Mesodermal cell (in vitro differentiated cells): ENCODE measurements around the gene MOB3C.
"Not testable (repeated sequence)": the region's sequence is repeated elsewhere in the genome, so short reads cannot be mapped to it uniquely, and the experiment has no call there.

Source experiments
- H3K27ac ChIP-seq: 2 replicates; pipeline ENCODE4 v1.7.0; 2013; ENCODE audit warnings: mild to moderate bottlenecking, low read depth, low read length, moderate library complexity; ENCODE audit not compliant: severe bottlenecking
- H3K36me3 ChIP-seq: 2 replicates; pipeline ENCODE4 v1.7.1; 2013; ENCODE audit warnings: mild to moderate bottlenecking, low read length, moderate library complexity; ENCODE audit not compliant: control insufficient read depth, insufficient read depth
- H3K4me1 ChIP-seq: one replicate; pipeline ENCODE4 v1.7.1; 2013; ENCODE audit warnings: mild to moderate bottlenecking, low read length; ENCODE audit not compliant: insufficient read depth, control insufficient read depth, poor library complexity, severe bottlenecking
- H3K4me3 ChIP-seq: 2 replicates; pipeline ENCODE4 v1.7.0; 2013; ENCODE audit warnings: low read length, control low read depth, mild to moderate bottlenecking; ENCODE audit not compliant: insufficient read depth, poor library complexity, severe bottlenecking; ENCODE audit errors: extremely low read depth
- H3K9me3 ChIP-seq: 2 replicates; pipeline ENCODE4 v1.7.1; 2013; ENCODE audit warnings: mild to moderate bottlenecking, low read length, moderate library complexity; ENCODE audit not compliant: control insufficient read depth
- WGBS, 2 experiments: methylation state at CpG; one replicate each; pipeline ENCODE4 v1.1.5; 2013; ENCODE audit warnings: missing lambda C conversion rate in 2 of 2; ENCODE audit not compliant: insufficient coverage in 2 of 2; 5-methylcytosine and 5-hydroxymethylcytosine counted together

The MOB3C gene

DNA sequence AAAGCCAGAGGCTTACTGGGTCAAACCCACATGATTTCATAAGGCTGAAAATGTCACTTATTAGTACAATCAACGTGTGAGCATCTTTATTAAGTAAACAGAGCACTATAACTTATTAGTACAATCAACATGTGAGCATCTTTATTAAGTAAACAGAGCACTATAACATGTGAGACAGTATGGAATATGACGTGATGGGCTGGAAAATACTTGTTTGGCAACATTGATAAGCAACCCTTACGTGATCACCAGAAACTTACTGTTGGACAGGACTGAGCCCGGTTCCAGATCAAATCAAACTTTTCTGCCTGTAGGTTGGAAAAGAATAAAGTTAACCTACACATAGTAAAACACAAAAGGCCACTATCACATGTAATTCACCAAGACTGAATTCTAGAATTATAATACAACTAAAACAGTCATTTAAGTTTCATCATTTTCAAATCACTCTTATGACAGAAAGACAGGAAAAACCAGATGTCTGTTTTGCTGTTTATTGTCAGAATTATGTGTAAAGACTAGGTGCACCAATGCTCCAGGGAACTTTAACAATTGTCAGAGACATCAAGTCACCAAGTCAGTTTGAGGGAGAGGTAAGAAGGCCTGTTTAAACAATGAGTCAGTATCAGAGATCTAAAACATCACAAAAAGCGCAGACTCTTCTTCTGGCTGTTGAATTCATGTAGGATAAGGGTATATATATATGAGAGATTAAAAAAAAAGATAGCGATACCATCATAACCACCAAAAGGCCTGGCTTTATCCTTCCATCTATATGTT, 35.9 kb upstream of the MOB3C start:
- H3K4me3 ChIP-seq = no peak overlapping the region
- no peak overlapping the region for H3K27ac ChIP-seq
- 100% methylated on average over 2 of the region's 6 CpGs for WGBS, 2 experiments
- no peaks in the 10 kb centered on the region for H3K4me1 ChIP-seq
- H3K36me3 ChIP-seq = peaks cover 65% of the 10 kb centered on the region
- peaks cover 13% of the 10 kb centered on the region for H3K9me3 ChIP-seq

- WGBS, 2 experiments = no CpG with 5 or more reads among the region's 3 CpGs
- H3K4me3 ChIP-seq, H3K27ac ChIP-seq, H3K4me1 ChIP-seq: not testable (repeated sequence)
- Histone ChIP-seq H3K36me3 (peaks cover 59% of the 10 kb centered on the region), H3K9me3 (peaks cover 13% of the 10 kb centered on the region)
Observed at GRCh38 chr1:46651152-46651551, 34.5 kb upstream of the MOB3C start.

- Histone ChIP-seq H3K36me3 (peaks cover 53% of the 10 kb centered on the region), H3K27ac (no peak overlapping the region), H3K4me3 (no peak overlapping the region), H3K4me1 (no peaks in the 10 kb centered on the region), H3K9me3 (peaks cover 13% of the 10 kb centered on the region)
- WGBS, 2 experiments = 90 to 100% methylated on average over 1 to 2 of the region's 3 CpGs
Observed at GRCh38 chr1:46650491-46650890, 33.9 kb upstream of the MOB3C start.

GRCh38 chr1:46649764-46650163, 33.2 kb upstream of the MOB3C start:
- Histone ChIP-seq H3K9me3 (peaks cover 13% of the 10 kb centered on the region), H3K27ac (no peak overlapping the region), H3K4me1 (no peaks in the 10 kb centered on the region), H3K36me3 (peaks cover 48% of the 10 kb centered on the region), H3K4me3 (no peak overlapping the region)
- WGBS, 2 experiments = 88 to 95% methylated on average over 2 of the region's 2 CpGs

DNA sequence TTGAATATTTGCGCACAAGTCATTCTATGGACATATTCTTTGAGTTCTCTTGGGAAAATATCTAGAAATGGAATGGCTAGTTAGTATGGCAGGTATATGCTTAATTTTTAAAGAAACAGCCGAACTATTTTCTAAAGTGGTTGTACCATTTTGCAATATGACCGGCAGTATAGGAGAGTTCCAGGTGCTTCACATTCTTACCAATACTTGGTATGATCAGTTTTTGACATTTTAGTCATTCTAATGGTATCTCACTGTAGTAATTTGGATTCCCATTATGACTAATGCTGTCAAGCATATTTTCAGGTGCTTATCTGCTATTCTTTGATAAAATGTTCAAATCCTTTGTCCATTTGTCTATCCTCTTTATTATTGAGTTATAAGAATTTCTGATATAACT, 31.0 kb upstream of the MOB3C start:
- Histone ChIP-seq H3K27ac (no peak overlapping the region), H3K36me3 (peaks cover 41% of the 10 kb centered on the region)
- 100% methylated on average over 1 to 2 of the region's 3 CpGs for WGBS, 2 experiments

DNA sequence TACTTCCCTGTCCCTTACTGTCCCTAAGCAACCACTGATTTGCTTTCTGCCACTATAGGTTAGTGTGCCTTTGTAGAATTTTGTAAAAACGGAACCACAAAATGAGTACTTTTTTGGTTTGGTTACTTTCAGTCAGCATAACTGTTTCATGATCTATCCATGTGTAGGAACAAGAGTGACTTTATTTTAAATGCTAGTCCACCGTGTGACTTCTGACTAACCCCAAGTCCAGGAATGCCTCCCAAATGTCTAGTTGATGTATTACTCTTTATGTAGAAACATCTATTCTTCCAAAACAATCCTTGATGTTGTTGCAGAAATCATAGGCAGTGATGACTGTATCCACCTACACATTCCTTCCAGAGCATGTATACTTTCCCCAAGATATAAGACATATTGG, 30.2 kb upstream of the MOB3C start:
- Histone ChIP-seq H3K36me3 (peaks cover 40% of the 10 kb centered on the region), H3K9me3 (peaks cover 13% of the 10 kb centered on the region), H3K27ac (no peak overlapping the region), H3K4me3 (no peak overlapping the region), H3K4me1 (no peaks in the 10 kb centered on the region)
- no CpG with 5 or more reads among the region's 2 CpGs for WGBS, 2 experiments

More for the DNA sequence above, 31.0 kb upstream of the MOB3C start:
- peaks cover 13% of the 10 kb centered on the region for H3K9me3 ChIP-seq
- no peaks in the 10 kb centered on the region for H3K4me1 ChIP-seq
- no peak overlapping the region for H3K4me3 ChIP-seq

- WGBS, 2 experiments = no CpG with 5 or more reads among the region's 1 CpG
- H3K4me3 ChIP-seq = no peak overlapping the region
- H3K27ac ChIP-seq = no peak overlapping the region
- H3K9me3 ChIP-seq = peaks cover 13% of the 10 kb centered on the region
- H3K4me1 ChIP-seq = no peaks in the 10 kb centered on the region
- peaks cover 40% of the 10 kb centered on the region for H3K36me3 ChIP-seq
Observed at GRCh38 chr1:46646331-46646730, 29.7 kb upstream of the MOB3C start.

GRCh38 chr1:46645815-46646214, 29.2 kb upstream of the MOB3C start:
- 93% methylated on average over 2 of the region's 4 CpGs; no CpG with 5 or more reads in 1 of the 2 experiments for WGBS, 2 experiments
- Histone ChIP-seq H3K9me3 (peaks cover 13% of the 10 kb centered on the region), H3K27ac (no peak overlapping the region), H3K4me1 (no peaks in the 10 kb centered on the region), H3K4me3 (no peak overlapping the region), H3K36me3 (peaks cover 40% of the 10 kb centered on the region)

GRCh38 chr1:46643368-46643775, 26.8 kb upstream of the MOB3C start:
- H3K9me3 ChIP-seq = no peaks in the 10 kb centered on the region
- peaks cover 20% of the 10 kb centered on the region for H3K36me3 ChIP-seq
- H3K4me1 ChIP-seq = no peaks in the 10 kb centered on the region
- no peak overlapping the region for H3K4me3 ChIP-seq
- H3K27ac ChIP-seq = no peak overlapping the region

DNA sequence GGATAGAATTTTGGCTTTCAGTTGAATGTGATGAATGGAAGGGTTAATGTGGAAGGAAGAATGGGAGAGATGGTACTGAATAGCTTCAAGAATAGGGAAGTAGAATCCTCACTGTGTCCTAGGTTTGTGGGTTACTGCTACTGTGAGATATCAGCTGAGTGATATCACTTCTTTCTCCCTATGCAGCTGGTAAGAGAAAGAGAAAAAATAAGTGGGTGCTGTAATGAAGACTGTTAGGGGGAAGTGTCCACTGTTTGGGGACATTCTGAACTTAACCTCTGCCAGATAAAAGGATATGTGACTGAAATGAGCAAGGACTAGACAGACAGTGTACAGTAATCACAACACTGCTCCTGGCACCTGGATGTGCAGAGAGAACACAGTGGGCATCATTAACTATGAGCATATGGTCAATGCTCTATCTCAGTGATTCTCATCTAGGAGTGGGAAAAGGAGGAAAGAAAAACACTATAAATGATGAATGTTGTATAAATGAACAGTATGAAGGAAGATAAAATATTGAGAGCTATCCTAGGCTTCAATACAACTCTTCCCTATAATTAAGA, 25.6 kb upstream of the MOB3C start:
- no peak overlapping the region for H3K27ac ChIP-seq
- no peaks in the 10 kb centered on the region for H3K9me3 ChIP-seq
- peaks cover 9% of the 10 kb centered on the region for H3K36me3 ChIP-seq
- no peak overlapping the region for H3K4me3 ChIP-seq
- H3K4me1 ChIP-seq = no peaks in the 10 kb centered on the region

GRCh38 chr1:46639547-46639946, 22.9 kb upstream of the MOB3C start:
- Histone ChIP-seq H3K4me3 (no peak overlapping the region), H3K9me3 (no peaks in the 10 kb centered on the region), H3K4me1 (no peaks in the 10 kb centered on the region), H3K27ac (no peak overlapping the region), H3K36me3 (peaks cover 20% of the 10 kb centered on the region)
- 100% methylated on average over 1 of the region's 1 CpG; no CpG with 5 or more reads in 1 of the 2 experiments for WGBS, 2 experiments
